Right ventricle myocardium inferior (tissue), 1 donor: ENCODE results near the gene BEAN1. TPM values are rescaled to one million over a fixed set of nuclear protein-coding genes. Genes with fewer than 3 reads are reported as not detected.

ENCODE experiments used
- ATAC-seq: fragments of 200-7000 bp; cut with Tn5 transposase; one replicate; pipeline ENCODE4 v1.9.1; 2020; ENCODE audit warnings: mild to moderate bottlenecking, moderate library complexity
- DNase-seq: peaks from one replicate; pipeline ENCODE4 v3.0.0; 2021; ENCODE audit errors: missing footprints
- intact Hi-C: fragments of 100-400 bp; cut with DNase I; formaldehyde crosslinking; loops from one replicate; pipeline ENCODE4 v1.11.0; 2022
- total RNA-seq: library from RNA; stranded (reverse); fragmentation: NEBNext Ultra II Directional; extraction: Animal tissue kit (Norgen Biotek cat#: 25700); gene quantifications from one replicate; pipeline ENCODE4 v1.2.1, GENCODE V29; 2021
- donor health status: DM: no; HTN: yes; CAD: no; lungs with severe emphysema.

Gene BEAN1
- total RNA-seq, 1 donor from 2014 or later = 2.4 TPM

DNA sequence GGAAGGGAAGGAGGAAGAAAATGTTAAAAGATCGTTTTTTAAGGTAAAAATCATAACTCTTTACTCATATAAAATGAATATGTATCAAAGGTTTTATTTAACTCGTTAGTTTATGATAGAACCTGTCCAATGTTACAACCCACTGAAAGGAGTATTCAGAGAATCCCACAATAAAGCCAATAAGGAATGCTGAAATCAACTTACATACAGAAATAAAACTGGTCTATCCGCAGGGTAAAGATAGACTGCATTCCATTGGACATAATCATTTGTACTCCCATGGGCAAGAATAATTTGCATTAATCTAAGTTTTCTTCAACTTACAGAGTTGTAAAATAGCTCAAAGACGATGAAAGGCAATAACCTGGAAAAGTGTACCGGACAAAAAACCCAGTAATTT lies 17.9 kb upstream of the BEAN1 start:
- intact Hi-C loops = loop anchor here (5.0 kb wide), 2 partner anchors 198 to 458 kb away; no protein-coding TSS in a partner anchor
- ATAC-seq = no peak

DNA sequence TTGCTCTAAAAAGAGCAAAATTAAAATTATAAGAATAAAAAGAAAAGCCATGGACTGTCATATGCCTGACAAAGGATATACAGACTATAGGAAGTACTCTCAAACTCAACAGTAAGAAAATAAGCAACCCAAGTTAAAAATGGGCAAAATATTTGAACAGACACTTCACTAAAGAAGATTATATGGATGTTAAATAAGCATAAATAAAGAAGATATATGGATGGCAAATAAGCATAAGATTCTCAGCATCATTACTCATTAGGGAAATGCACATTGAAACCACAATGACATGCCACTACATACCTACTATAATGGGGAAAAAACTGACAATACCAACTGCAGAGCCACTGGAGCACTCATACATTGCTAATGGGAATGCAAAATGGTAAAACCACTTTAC lies 14.9 kb upstream of the BEAN1 start:
- no peak for DNase-seq
- intact Hi-C loops = no loop called here
- no peak for ATAC-seq

More for the DNA sequence above, 17.9 kb upstream of the BEAN1 start:
- DNase-seq = no peak

DNA sequence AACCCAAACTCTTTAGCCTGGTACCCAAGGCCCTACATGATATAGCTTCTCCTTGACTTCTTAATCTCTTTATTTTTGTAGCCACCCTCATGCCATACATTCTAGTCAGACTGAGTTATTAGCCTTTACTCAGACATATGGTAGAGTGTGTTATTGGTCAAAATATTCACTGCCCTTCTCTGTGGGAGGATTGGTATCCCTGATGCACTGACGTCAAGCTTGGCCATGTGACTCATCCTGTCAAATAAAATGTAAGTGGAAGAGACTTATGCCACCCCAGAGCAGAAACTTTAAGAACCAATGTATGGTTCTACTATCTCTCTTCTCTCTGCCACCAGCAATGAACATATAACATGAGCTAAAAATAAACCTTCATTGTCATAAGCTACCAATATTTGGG lies 12.2 kb upstream of the BEAN1 start:
- no peak for DNase-seq
- intact Hi-C loops = no loop called here
- ATAC-seq = no peak

DNA sequence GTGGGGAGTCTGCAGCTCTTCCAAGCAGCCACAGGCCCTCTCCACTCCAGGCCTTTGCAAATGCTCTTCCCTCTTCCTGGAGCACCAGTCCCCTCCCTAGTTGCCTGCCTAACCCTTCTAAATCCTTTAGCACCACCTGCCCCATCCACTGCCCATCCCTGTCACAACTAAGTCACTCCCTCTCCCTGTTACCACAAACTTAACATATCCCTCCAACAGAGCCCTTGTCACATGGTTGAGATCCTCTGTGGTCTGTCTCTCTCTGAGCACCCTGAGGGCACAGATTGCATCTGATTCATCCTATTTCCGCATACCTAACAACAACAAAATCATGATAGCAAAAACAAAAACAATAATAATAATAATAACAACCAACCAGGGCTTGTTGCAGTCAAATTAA lies 11.0 kb upstream of the BEAN1 start:
- DNase-seq (no peak), ATAC-seq (no peak)
- intact Hi-C loops = no loop called here

DNA sequence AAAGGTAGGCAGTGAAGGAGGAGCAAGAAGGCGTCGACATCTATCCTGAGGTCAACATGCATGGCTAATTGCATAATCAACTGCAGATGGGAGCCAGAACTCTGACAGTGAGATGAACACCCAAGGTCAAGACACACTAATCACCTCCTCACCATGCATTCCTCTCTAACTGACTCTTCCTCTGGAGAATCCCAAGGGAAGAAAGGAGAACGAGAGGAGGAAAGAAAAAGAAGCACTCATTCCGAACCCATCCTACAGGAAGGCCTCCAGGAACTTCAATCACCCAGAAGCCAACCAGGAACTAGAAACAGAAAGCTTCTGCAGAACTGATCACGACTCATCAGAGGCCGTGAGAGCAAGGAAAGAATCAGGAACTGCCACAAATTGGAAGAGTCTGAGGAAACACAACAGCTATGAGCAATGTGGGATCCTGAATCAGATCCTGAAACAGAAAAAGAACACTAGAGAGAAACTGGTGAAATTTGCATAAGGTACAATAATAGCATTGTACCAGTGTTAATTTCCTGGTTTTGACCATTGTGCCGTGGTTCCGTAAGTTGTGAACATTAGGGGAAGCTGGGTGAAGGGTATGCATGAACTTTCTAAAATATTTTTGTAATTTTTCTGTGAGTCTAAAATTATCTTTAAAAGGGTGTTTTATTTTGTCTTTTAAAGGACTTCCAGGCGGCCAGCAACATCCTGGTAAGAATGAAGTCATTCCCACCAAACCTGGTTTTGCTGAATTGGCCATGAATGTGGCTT lies 10.0 kb upstream of the BEAN1 start:
- no peak for ATAC-seq
- intact Hi-C loops = no loop called here
- no peak for DNase-seq

DNA sequence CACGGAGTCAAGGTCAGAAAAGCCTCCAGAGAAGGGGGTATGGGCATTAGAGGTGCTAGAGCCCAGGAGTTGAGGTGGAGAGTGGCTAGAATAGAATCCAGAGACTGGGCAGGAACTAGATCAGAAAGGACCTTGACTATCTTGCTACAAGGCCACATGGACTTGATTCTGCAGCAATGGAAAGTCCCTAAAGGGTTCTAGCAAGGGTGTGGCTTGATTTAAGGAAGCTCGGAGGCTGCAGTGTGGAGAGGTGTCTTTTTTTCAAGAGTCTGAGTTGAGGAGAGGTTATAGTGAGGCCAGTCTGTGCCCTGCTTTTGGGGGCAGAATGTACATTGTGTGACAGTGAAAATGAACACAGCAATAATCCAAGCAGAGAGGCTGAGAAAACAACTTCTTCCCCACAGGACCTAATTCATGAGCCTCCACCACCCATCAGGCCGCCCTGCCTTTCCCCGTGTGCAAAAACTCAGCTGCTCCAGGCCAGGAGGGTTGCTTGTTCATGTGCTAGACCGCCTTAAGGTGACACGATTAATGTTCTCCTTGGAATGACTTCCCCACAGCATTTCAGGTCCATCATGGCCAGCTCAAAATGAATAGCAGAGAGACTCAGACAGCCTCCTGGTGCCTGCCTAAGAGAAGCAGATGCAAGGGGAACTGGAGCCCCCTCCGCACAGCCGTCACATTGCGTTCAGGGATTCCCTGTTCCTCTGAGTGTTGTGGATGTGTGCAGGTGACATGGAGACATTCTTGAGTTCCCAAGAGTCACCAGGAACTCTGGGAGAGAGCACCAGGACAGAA lies 8.7 kb upstream of the BEAN1 start:
- DNase-seq = no peak
- no peak for ATAC-seq
- intact Hi-C loops = no loop called here

DNA sequence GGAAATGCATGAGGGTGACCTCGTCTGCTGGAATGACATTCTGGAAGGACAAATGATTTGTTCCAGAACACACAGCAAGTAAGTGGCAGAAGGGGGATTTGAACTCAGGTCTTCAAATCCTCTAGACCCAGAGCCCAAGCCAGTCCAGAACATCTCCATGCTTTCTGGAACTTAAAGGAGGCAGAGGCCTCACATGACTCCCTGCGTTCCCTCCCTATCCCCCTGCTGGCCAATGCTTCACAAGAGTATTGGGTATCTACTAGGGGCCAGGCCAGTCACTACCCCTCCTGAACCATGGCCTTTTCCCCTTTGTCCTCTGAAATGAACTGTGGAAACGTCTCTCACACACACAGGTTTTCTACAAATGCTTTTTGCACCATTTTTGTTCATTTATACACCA lies 7.6 kb upstream of the BEAN1 start:
- intact Hi-C loops = no loop called here
- ATAC-seq = no peak
- DNase-seq = no peak

DNA sequence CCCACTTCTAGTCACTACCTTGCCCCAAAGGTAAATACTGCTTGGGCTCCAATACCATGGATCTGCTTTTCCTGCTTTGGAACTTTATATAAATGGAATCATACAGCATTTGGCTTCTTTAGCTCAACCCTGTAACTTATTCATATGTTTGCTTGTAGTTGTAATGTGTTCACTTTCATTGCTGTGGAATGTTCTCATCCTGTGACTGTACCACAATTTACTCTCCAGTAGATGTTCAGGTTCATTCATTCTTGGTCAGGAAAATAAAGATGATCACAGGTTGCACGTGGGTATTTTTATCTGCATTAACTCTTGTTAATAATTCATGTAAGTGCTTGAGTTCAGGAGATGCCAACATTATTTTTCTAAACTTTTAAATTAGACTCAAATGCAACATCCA lies 6.7 kb upstream of the BEAN1 start:
- DNase-seq (no peak), ATAC-seq (no peak)
- intact Hi-C loops = no loop called here

DNA sequence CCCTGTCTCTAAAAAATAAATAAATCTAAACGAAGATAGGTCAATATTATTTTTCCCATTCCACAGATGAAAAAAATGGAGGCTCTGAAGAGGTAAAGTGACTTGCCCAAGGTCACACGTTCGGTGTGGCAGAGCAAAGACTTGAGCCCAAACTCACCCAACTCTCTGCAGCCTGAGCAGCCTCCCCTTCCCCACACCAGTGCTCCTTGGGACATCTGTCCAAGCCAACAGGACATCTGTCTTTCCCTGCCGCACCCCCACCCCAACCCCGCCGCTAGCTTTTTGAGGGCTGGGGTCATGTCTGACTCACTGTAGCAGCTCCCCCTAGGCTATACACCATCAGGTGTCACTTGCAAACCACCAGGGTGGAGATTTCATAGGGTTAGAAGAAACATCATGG lies 5.2 kb upstream of the BEAN1 start:
- ATAC-seq (no peak), DNase-seq (no peak)
- intact Hi-C loops = no loop called here

DNA sequence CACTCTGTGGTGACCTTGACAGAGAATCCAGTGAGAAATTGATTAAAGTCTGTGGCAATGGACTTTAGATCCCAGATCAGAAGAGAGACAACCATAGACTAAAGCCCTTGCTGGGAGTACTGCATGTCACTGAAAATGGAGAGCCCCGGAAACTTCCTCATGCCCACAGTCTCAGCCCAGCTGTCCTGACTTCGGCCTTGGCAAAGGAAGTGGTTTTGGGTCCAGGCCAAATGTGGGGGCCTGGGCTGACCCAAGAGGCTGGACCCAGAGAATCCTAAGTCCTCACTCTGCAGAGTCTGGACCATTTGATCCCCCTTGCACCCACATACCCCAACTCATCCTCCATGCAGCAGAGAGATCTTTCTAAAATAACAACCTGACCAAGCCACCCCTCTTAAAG lies 4.7 kb upstream of the BEAN1 start:
- intact Hi-C loops = no loop called here
- ATAC-seq (no peak), DNase-seq (no peak)

DNA sequence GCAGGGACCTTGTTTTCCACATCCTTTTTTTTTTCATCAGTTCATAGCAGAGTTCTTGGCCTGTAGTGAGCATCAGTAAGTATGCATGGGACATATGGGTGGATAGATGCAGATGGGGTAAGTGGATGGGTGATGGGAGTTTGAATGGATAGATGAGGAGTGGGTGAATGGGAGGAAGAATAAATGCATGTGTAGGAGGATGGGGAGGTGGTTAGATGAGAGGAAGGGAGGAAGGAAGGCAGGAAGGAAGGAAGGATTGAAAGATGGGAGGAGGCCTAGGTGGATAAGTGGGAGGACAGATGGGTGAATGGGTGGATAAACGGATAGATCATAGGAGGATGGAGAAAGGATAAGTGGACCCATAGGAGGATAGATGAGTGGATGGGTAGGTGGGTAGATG lies 3.9 kb upstream of the BEAN1 start:
- DNase-seq (no peak), ATAC-seq (no peak)
- intact Hi-C loops = no loop called here

DNA sequence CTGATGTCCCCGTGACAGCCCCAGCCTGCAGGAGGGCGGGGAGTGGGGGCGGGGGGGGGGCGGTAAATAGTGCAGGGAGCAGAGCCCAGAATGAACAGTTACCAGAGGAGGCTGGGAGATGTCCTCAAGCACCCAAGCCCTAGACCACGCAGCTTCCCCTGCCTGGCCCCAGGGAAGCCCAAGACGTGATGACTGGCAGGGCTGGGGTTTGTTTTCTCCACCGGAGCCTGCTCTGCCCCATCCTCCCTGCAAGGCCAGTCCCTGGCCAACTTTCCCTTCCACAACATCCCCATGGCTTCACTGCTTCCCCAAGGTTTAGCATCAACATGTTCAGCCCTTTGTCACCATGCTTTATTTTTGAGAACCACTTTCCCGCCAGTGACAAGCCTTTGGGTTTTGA lies 1.4 kb upstream of the BEAN1 start:
- ATAC-seq = no peak
- intact Hi-C loops = no loop called here

DNA sequence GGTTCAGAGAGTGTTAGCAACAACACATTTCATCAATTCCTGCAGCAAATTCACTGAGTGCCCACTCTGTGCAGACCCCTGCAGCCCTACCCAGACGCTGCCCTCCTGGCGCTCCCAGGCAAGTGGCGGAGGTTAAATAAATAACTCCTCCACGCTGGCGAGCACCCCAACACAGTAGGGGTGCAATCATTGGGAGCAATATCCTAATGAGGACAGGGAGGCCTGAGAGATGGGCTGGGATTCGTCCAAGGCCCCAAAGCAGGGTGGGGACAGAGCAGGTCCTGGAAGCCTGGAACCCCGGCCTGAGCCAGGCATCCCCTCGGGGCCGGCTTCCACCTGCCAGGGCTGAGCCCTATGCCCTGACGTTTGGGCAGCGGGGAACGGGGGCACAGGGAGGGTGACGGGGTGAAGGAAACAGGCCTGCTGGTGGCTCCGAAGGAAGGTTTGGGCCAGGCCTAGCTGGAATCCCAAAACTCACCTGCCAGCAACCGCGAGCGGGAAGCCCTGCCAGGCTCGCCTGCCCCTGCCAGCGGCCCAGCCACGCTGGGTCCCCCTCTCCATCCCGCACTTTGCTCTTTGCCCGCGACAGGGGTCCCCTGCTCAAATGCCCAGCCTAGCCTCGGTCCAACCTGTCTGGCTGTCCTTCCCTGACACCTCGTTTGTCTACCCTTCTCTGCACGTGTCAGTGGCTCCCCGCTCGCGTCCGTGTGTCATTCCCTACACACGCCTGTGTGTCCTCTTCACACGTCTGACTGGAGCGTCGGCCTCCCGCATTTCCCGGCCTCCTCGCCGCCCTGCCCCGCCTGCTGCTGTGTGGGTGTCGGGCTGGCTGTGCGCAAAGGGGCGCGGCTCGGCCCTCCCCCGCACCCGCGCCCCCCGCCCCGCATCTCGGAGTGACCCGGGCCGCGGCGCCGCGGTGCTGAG lies 721 bp upstream of the BEAN1 start:
- DNase-seq (no peak), ATAC-seq (no peak)
- intact Hi-C loops = no loop called here

More for the DNA sequence above, 1.4 kb upstream of the BEAN1 start:
- DNase-seq = no peak

DNA sequence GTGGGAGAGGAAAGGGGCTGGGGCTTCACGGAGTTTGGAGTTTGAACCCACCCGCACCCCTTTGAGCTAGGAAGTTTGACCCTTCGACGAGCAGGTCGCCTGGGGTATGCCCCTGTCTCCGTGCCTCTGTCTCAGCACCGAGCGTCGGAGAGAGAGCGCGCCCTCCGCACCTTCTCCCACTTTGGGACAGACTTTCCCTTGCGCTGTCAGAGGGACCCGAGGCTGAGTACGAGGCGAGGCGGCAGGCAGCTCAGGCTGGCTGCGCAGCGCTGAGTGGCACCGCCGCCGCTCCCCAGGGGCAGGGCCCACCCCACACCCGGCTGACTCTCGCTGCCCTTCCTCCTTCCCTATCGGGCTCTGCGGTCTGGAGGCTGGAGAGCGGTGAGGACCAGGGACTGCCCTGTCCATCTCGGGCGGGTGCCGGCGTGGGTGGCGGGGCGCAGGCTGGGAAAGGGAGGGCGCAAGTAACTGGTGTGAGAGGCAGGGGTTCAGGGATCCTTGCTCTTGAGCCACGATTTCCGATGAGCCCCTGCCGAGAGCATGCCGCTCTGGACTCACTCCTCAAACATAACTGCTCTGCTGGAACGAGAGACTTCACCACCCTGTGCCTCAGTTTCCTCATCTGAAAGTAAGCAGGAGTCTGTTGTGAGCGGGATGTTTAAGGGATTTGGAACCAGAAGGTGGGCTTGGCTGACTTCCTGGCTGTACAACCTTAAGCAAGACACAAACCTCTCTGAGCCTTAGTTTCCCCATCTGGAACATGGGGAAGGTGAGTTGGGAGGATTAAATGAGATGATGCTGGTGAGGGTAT lies 981 bp downstream of the BEAN1 start:
- DNase-seq (no peak), ATAC-seq (peak; percentile 45)
- intact Hi-C loops = no loop called here

DNA sequence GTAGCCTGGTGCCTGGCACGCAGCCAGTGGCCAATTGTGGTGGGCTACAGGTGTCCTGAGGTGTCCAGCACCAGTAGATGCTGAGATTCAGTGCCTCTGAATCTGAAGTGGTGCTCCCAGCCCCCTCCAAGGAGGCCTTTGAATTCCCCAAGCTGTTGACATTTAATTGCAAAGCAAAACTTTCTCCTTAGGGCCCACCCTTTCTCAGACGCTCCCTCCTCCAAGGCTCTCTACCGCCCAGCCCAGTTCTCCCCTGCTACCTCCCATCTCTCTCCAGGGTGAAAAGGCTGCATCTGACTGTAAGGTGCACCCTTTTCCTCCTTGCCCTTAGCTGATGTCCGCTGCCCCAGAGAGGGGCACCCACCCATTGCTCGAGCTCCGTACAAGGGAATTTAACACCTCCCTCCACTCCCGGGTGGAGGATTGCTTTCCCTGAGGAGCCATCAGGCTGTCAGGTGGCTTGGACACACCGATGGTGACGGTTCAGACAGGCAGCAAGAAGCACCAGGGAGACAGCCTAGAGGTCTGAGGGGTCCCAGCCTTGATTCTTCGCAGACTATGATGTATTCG lies 1.7 kb downstream of the BEAN1 start:
- intact Hi-C loops = no loop called here
- ATAC-seq (no peak), DNase-seq (no peak)

DNA sequence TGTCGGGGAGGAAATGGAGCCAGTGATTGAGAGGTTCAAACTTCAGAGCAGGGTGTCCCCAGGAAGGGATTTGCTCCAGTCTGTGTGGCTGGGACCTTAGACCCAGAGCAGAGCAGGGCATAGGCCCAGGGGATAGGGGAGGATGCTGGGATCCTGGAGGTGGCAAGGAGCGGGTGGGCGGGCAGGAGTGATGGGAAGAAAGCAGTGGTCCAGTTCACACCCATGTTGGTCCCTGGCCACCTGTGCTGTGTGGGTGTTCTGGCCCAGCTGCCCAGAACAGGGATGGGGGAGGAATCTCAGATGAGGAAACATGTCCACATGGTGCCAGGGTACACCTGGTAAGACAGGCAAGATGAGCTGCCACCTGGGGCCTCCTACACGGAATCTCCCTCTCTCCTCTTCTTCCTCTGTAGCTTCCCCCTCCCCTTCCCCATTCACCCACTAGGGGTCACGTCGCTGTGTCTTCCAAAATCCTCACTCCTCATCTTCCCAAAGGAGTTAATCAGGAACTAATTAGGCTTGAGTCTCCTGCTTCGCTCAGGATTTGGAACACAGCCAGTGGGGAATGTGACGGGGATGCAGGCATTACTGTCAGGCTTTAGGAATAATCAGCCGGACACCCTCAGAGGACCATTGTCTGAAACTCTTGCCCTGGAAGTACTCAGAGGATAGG lies 2.3 kb downstream of the BEAN1 start:
- no peak for ATAC-seq
- DNase-seq = no peak
- intact Hi-C loops = no loop called here

DNA sequence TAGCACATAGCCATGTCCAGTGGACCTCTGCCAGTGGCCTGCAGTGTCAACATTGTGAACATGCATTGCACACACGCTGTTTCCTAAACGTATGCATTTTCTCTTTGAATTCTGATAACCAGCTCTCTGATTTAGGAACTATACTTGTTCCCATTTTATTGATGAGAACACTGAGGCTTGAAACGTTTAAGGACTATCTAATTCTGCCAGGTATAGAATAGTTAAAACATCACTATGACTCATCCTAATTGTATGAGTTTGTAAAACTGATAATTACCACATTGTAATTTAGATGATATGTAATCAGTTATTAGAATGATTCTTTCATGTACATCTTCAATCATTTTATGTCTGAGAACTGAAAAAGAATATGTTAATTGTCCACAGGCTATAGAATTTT lies 3.1 kb downstream of the BEAN1 start:
- ATAC-seq (no peak), DNase-seq (no peak)
- intact Hi-C loops = no loop called here

DNA sequence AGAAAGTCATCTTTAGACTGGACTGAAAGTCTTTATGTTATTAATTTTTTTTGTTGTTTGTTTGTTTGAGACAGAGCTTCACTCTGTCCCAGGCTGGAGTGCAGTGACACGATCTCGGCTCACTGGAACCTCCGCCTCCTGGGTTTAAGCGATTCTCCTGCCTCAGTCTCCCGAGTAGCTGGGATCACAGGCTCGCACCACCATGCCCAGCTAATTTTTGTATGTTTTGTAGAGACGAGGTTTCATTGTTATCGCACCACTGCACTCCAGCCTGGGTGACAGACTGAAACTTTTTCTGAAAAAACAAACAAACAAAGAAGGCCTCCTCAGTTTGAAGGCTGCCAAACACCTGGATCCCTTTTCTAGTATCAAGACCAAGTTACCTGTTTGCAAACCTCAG lies 4.7 kb downstream of the BEAN1 start:
- intact Hi-C loops = no loop called here
- ATAC-seq = no peak
- DNase-seq = no peak
